Esophagus muscularis mucosa (tissue), 4 donors: ENCODE results near the gene LRRC8C.

Experiments used
- CTCF ChIP-seq, 3 experiments: fragments of 200-600 bp in 2 of 3; fragments of 450-650 bp in 1 of 3; sonication (generic) in 2 of 3; IDR thresholded peaks; one replicate each; pipeline ENCODE4 v1.5.1; 2017 to 2019; ENCODE audit warnings: antibody characterized with exemption in 3 of 3, mild to moderate bottlenecking in 2 of 3, moderate library complexity in 1 of 3
- EP300 ChIP-seq: sonication (generic); formaldehyde crosslinking; IDR thresholded peaks from one replicate; pipeline ENCODE4 v1.6.1; 2017; ENCODE audit warnings: antibody characterized with exemption
- POLR2A ChIP-seq: fragments of 450-650 bp; IDR thresholded peaks from one replicate; pipeline ENCODE4 v1.6.1; 2017; ENCODE audit warnings: antibody characterized with exemption, moderate library complexity, mild to moderate bottlenecking, low read depth
- POLR2AphosphoS5 ChIP-seq, 2 donors: sonication (generic); formaldehyde crosslinking; IDR thresholded peaks; one replicate each; pipeline ENCODE4 v1.6.1; 2017; ENCODE audit warnings: antibody characterized with exemption in 2 of 2

- no peak for TF ChIP-seq POLR2A
- no peak for TF ChIP-seq EP300
- no peak for TF ChIP-seq CTCF (IDR thresholded peaks at IDR 0.05)
- TF ChIP-seq POLR2AphosphoS5 (IDR thresholded peaks at IDR 0.05): no peak
These were observed 71.1 kb downstream of the LRRC8C start for GRCh38 chr1:89704014-89704413.
